HG03135 (cell line): ENCODE data around the gene PIK3C2G.
"Not testable (repeated sequence)": the region's sequence is repeated elsewhere in the genome, so short reads cannot be mapped to it uniquely, and the experiment has no call there.

Experiments
- ATAC-seq: cut with Tn5 transposase; IDR thresholded peaks from one replicate; pipeline ENCODE4 v1.9.1; 2021; ENCODE audit warnings: mild to moderate bottlenecking, moderate library complexity; ENCODE audit not compliant: unreplicated experiment

PIK3C2G gene

DNA sequence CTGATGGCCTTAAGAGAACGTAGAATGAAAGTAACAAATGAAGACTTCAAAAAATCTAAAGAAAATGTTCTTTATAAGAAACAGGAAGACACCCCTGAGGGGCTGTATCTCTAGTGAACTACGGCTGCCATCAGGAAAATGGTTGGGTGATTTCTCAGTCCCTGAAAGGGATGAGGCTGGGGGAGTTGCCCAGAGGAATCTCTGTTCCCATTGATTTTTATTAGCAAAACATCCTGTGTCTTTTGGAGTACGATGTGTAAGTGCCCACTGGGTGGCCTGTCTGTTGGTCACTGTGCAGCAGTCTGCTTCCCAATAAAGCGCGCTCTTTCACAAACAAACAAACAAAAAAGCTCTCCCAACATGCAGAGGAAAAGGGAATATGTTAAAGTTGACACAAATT, 432.7 kb downstream of the PIK3C2G start:
- not testable (repeated sequence) for ATAC-seq

DNA sequence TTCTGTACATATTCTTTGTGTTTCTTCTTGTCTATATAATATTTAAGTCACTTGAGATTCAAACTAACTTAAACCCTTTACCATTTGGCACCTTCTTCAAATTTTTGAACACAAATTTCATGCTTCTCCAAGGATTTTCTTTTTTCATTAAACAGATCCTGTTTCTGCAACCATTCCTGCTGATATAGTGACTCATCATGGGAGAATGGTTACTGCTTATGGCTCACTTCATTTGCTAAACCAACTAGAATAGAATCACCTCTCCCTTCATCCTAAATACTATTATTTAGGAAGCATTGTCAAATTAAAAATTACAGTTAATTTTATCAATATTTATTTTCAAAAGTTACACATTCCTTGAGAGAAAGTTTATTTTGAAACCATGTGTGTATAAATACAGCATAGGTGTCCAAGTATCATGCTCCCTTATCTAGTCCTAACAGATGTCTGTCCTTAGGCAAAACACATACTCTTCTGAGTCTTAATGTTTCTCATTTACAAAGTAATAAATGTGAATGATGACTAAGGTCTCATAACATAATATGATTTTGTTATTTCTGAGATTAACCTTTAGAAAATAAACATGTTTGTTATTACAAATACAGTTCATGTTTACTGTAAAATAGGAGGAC, 435.8 kb downstream of the PIK3C2G start:
- no peak for ATAC-seq
